HG02588 (cell line): ENCODE results near the gene TRMT2A.

Experiments
- ATAC-seq: cut with Tn5 transposase; IDR thresholded peaks from one replicate; pipeline ENCODE4 v1.9.1; 2021; ENCODE audit warnings: mild to moderate bottlenecking, moderate library complexity; ENCODE audit not compliant: unreplicated experiment

The TRMT2A gene

DNA sequence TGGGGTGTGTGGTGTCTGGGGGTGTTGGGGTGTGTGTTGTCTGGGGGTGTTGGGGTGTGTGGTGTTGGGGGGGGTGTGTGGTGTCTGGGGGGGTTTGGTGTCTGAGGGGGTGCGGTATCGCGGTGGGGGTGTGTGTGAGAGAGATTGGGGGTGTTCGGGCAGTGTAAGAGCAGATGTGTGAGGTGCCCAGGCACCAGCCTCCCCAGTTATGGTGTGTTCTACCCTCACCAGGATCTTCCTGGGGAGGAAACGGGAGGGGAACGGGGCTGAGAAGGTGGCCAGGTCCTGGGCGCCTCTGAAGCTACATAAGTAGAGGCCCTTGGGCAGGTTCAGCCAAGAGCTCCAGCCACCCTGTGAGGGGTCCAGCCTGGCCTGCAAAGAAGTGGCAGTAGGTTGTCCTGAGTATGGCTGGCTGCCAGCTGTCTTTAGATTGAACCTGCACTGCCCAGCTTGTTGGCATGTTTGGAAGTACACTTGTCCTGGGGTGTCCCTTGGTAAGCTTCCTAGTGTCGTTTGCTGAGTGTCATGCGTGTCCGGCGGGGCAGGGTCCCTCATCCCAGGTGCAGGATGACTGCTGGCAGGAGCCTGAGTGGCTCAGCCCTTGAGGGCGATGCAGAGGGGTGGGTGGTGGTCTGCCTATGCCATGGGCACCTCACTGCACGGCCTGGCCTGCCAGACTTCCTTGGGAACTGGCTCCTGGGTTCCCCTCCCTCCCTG, 6.5 kb upstream of the TRMT2A start:
- no peak for ATAC-seq

DNA sequence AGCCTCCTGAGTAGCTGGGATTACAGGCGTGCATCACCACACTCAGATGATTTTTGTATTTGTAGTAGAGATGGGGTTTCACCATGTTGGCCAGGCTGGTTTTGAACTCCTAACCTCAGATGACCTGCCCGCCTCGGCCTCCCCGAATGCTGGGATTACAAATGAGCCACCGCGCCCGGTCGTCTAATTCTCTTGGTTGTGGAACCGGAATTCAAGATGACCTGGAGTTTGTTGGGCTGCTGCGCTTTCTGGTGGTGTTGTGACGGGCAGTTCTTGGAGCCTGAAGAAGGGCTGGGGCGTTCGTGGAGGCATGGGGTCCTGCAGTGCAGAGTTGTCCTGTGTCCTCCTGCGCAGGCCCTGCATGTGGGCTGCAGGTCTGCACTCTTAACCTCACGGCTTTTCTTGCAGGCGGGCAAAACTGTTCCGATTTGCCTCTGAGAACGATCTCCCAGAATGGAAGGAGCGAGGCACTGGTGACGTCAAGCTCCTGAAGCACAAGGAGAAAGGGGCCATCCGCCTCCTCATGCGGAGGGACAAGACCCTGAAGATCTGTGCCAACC, 4.9 kb upstream of the TRMT2A start:
- no peak for ATAC-seq

GRCh38 chr22:20118300-20119020, 1.4 kb upstream of the TRMT2A start:
- ATAC-seq = no peak

DNA sequence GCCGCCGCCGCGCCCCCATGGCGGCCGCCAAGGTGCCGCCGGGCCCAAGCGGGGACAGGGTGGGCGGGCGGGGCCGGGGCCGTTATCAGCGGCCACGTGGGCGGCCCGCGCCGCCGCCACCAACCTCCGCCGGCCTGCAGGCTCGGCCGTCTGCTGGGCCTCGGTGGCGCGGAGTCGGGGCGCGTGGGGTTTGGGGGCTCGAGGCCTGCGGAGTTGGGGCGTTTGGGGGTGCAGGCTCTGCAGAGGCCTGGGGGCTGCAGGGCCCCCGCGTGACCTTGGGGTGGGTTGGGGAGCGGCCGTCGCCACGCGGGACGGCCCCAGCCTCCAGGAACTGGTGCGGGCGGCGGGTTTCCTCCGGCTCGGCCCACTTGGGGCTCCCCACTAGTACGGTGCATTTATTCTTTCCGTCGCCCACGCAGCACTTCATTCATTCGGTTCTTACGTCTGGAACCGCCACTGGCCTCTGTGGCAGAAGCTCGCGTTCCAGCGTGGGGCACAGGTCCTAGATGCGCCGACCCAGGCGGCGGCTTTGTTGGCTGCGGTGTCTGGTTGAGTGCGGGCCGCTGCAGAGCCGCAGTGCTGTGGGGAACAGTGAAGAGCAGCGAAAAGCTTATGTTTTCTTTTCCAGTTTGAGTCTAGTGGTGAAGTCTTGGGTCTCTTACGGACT, 740 bp upstream of the TRMT2A start:
- peak; percentile 13 for ATAC-seq

DNA sequence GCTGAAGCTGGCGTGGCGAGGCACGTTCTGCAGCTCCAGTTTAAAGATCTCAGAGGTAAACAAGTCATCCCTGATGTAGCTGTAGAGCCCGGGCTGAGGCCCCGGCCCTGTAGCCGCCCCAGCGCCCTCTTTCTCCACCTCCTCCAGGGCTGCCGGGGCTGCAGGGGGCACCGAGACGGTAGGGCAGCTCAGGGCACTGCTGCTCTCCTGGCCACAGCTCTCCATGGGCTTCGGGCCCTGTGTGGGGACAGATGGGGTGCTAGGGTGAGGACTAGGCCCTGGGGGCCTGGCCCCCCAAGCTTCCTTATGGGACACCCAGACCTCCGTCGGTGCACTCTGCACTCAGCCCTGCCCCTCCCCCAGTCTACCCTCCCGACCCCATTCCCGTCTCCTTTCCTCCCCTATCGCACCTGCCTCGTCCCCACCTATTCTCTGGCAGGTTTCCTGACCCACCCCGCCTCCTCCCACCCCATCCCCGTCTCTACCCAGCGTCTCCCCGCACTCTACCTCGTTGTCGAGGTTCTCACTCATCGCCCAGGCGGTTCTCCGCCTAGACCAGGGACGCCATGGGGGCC, 563 bp downstream of the TRMT2A start:
- ATAC-seq = no peak

DNA sequence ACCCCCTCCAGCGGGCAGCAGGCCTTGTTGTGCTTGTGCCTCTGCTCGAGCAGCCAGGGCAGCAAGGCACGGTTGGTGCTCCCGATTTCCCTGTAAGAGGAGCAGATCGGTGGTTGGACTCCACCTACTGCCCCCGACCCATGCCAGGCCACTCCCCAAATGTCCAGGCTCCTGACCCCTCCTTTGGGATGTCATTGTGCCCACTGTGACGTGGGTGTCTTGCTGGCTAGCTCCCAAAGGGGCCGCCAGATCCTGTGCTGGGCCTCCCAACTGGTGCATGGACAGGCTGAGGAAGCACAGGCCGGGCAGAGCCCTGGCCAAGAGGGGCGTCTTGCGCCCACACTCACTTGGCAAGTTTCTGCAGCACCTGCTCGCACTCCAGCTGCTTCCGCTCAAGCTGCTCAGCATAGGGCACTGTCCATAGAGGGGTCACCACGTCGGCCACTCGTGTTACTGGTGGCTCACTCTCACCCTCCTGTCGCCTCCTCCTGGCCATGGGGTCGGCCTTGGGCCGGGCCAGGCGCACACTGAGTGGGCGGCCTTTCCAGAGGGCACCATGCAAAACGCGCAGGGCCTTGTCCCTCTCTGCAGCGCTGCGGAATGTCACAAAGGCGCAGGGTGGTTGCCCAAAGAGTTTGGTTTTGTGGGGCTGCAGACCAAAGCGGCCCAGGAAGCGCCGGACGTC, 1.2 kb downstream of the TRMT2A start, which contains the start of gene RANBP1:
RANBP1 (plus strand) TSS at position 414 of the 685 bp plus-strand sequence; CDS start at position 495, 81 bp downstream.
- ATAC-seq = no peak

GRCh38 chr22:20114506-20115475, 2.2 kb downstream of the TRMT2A start:
- ATAC-seq = no peak

GRCh38 chr22:20113551-20114310, 3.3 kb downstream of the TRMT2A start:
- no peak for ATAC-seq

DNA sequence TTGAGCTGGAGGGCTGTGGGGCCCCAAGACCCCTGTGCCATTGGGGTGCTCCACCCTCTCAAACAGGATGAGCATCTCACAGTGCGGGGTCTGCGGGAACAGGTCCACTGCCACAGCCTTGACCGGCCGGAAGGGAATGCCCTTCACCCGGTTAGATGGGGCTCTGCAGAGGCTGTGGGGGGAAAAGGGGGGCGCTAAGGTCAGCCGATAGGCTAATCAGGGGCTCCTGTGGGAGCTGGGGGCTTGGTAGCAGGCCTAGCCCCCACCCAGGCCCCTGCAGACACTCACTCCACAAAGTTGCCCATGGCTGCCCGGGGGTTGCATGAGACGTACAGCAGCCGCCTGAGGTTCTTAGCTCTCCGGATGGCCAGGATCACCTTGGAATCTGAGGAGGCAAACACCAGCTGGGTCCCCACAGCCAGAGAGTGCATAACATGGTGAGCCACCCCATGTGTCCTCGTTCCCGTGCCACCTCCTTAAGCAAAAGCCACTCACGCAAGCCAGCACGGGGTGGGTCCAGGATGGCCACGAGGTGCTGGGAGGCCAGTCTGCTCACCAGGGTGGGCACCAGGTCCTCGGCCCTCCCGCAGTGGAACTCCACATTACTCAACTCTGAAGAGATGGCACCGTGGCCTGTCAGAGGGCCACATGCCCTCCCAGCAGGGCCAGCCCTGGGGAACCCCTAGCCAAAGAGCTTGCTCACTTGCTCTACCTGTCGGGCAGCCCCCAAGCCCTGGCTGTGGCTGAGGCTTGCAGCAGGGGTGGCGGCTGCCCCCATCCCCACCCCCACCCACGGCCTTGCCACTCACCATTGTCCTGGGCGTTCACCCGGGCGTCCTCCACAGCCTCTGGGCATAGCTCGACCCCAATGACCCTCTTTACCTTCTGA, 4.2 kb downstream of the TRMT2A start:
- no peak for ATAC-seq

DNA sequence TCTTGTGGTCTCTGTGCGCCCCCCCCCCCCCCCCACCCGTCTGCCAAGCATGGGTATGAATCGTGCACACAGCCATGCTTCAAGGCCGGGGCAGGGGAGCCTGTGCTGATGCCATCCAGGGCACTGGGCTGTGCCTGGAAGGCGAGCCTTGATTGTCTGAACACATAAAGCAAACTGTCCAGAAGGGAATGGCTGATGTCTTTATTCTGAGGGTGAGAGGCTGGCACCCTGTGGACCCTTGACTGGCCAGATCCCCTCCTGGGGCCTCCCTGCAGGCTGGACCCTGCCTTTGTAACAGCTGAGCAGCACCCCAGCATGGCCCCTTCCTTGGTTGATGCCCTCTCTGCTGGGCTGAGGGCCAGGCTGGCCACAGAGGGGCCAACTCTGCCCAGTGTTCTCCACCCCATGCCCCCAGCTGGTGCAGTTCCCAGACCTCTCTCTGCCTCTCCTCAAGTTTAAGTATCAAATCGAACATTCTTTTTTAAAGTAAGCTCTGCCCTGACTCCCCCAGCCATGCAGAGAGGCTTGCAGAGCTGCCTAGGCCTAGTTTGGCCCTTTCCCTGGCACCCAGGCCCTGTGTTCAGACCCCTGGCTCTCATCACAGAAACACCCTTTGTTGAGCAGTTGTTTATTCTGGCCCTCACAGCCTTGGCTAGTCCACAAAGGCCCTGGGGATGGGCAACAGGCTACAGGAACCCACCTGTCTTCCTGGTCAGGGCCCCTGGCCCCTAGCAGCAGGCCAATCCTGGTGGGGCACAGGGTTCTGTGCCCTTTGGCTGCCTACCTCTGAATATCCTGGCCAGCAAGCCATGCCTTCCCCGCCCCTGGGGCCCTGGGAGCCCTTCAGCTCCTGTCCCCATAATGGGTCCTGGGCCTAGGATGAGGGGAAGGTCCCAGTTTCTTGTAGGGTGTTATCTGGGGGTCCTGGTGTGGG, 5.1 kb downstream of the TRMT2A start:
- no peak for ATAC-seq

DNA sequence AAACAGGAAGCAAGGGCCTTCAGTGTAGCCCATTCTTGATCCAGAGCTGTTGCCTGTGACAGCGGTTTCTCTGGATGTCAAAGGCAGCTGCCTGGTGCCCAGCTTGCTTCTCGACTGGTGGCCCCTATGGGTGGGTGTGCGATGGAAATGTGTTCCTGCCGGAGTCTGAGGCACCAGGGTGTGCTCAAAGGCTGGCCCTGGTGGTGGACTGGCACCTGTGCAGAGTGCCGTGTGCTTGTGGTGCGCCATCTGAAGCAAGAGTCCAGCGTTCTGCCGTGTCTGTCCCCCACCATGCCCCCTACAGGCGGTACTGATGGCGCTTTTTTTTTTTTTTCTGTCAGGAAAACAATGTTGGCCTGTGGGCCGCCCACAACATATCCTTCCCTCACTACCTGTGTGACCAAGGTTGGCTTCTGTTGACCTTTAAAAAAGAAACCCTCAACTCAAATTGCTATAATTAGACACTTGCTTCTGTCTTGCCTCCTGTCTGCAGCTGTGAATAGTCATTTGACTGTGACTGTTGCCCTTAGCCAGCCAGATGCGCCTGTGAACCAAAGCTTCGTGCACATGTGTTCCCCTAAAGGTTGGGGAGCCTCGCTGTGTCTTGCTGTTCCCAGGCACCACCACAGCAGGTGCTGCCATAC, 5.9 kb downstream of the TRMT2A start:
- no peak for ATAC-seq

DNA sequence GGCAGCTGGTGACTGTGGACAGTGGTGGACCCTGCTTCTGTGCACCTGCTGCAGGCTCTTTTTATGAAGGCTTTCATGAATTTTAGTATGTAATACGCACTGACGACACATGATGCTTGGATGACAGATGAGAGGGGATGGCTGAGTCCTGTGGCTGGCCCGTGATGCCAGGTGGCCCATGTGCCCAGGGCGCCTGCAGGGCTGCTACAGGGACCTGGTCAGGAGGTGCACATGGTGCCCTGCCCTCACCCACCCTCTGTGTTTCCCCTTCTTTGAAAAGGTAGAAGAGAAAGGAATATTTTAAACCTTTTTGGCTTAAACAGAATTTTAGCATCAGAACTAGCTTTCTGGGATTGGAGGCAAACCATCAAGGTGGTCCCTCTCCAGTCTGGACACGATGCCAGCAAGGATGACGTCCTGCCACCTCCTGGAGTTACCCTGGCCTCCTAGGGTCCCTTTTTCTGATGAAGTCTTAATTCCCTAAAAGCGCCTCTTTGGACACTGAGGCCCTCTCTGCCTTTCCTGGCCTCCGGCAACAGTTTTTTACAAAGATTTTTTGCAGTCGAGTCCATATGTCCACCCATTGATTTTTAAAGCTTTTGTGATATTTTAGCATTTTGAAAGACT, 6.6 kb downstream of the TRMT2A start:
- ATAC-seq = no peak

- no peak for ATAC-seq
Observed at GRCh38 chr22:20109411-20110358, 7.3 kb downstream of the TRMT2A start.

- no peak for ATAC-seq
Observed at GRCh38 chr22:20108757-20109230, 8.2 kb downstream of the TRMT2A start.
